Activated CD4-positive, alpha-beta T cell treated with anti-CD3 and anti-CD28 coated beads, Interleukin-2, amount 10 ng/mL, durations not matched to agents 7 days and 5 days (primary cell): ENCODE data around the gene OR2W1. TPM values are rescaled to one million over a fixed set of nuclear protein-coding genes. Genes with fewer than 3 reads are reported as not detected.

ENCODE experiments used
- CTCF ChIA-PET: fragments of 350-600 bp; sonication (Branson Sonifier 250); formaldehyde crosslinking; loops from one replicate; lab custom pipeline; 2021; ENCODE audit warnings: antibody characterized with exemption; lab: Charles Lee
- POLR2A ChIA-PET: fragments of 350-600 bp; sonication (Branson Sonifier 250); formaldehyde crosslinking; loops from one replicate; lab custom pipeline; 2021; ENCODE audit warnings: antibody characterized with exemption; lab: Charles Lee
- DNase-seq: peaks from one replicate; pipeline ENCODE4 v3.0.0-alpha.2; 2020
- H3K27ac Mint-ChIP-seq: one replicate; pipeline ENCODE4 v1.8.0; 2021; ENCODE audit warnings: mild to moderate bottlenecking, moderate library complexity, mixed read lengths
- H3K27me3 Mint-ChIP-seq: one replicate; pipeline ENCODE4 v1.8.0; 2021; ENCODE audit warnings: mixed read lengths
- H3K36me3 Mint-ChIP-seq: one replicate; pipeline ENCODE4 v1.8.0; 2021; ENCODE audit warnings: low read depth, mixed read lengths
- H3K4me1 Mint-ChIP-seq: one replicate; pipeline ENCODE4 v1.8.0; 2021; ENCODE audit warnings: mixed read lengths
- H3K4me3 Mint-ChIP-seq: one replicate; pipeline ENCODE4 v1.8.0; 2021; ENCODE audit warnings: mild to moderate bottlenecking, moderate library complexity, mixed read lengths
- H3K9me3 Mint-ChIP-seq: one replicate; pipeline ENCODE4 v1.8.0; 2021; ENCODE audit warnings: mixed read lengths
- total RNA-seq, 2 experiments: library from RNA; stranded (reverse); gene quantifications; one replicate each; pipeline ENCODE4 v1.2.3, GENCODE V29; 2021

Gene OR2W1
- not detected for total RNA-seq

- H3K27ac Mint-ChIP-seq, result no peak within 1 kb of the TSS
- no peaks in the 10 kb centered on the region for H3K4me1 Mint-ChIP-seq
- DNase-seq, result no peak
- H3K4me3 Mint-ChIP-seq, result no peak within 1 kb of the TSS
- peaks cover 32% of the 10 kb centered on the region for H3K27me3 Mint-ChIP-seq
- no peaks in the 10 kb centered on the region for H3K9me3 Mint-ChIP-seq
- POLR2A ChIA-PET, result no interaction called here
- CTCF ChIA-PET, result no interaction called here
- H3K36me3 Mint-ChIP-seq, result no peaks in the 10 kb centered on the region
Measured at GRCh38 chr6:29045075-29045474, at the start of gene OR2W1. OR2W1 (minus strand) TSS chr6:29045175; CDS start chr6:29045175, 0 bp downstream.

- Mint-ChIP-seq H3K4me1 (no peaks in the 10 kb centered on the region), H3K9me3 (no peaks in the 10 kb centered on the region), H3K27me3 (peaks cover 17% of the 10 kb centered on the region), H3K36me3 (no peaks in the 10 kb centered on the region), H3K27ac (no peak overlapping the region), H3K4me3 (no peak overlapping the region)
- no peak for DNase-seq
- ChIA-PET POLR2A (no interaction called here), CTCF (no interaction called here)
Measured at GRCh38 chr6:29092957-29093356, 48.0 kb upstream of the OR2W1 start.

- no peaks in the 10 kb centered on the region for H3K9me3 Mint-ChIP-seq
- H3K4me3 Mint-ChIP-seq, result no peak within 1 kb of the TSS
- no peak for DNase-seq
- no peak within 1 kb of the TSS for H3K27ac Mint-ChIP-seq
- CTCF ChIA-PET, result no interaction called here
- POLR2A ChIA-PET, result no interaction called here
- H3K27me3 Mint-ChIP-seq, result peaks cover 21% of the 10 kb centered on the region
- H3K4me1 Mint-ChIP-seq, result no peaks in the 10 kb centered on the region
- H3K36me3 Mint-ChIP-seq, result no peaks in the 10 kb centered on the region
Measured at GRCh38 chr6:29087213-29087612, 42.2 kb upstream of the OR2W1 start, which contains the start of gene OR2B3. OR2B3 (minus strand) TSS chr6:29087313; CDS start chr6:29087248, 65 bp downstream.

GRCh38 chr6:29082457-29082856, 37.5 kb upstream of the OR2W1 start:
- Mint-ChIP-seq H3K27me3 (peaks cover 12% of the 10 kb centered on the region), H3K4me1 (no peaks in the 10 kb centered on the region)
- POLR2A ChIA-PET, result no interaction called here

GRCh38 chr6:29081312-29081711, 36.3 kb upstream of the OR2W1 start:
- H3K4me3 Mint-ChIP-seq, result no peak overlapping the region
- H3K9me3 Mint-ChIP-seq, result no peaks in the 10 kb centered on the region
- no peak for DNase-seq
- H3K4me1 Mint-ChIP-seq, result no peaks in the 10 kb centered on the region
- H3K36me3 Mint-ChIP-seq, result no peaks in the 10 kb centered on the region
- ChIA-PET CTCF (no interaction called here), POLR2A (no interaction called here)
- no peak overlapping the region for H3K27ac Mint-ChIP-seq
- peaks cover 5% of the 10 kb centered on the region for H3K27me3 Mint-ChIP-seq

More at GRCh38 chr6:29082457-29082856, 37.5 kb upstream of the OR2W1 start:
- Mint-ChIP-seq H3K4me3 (no peak overlapping the region), H3K36me3 (no peaks in the 10 kb centered on the region), H3K9me3 (no peaks in the 10 kb centered on the region), H3K27ac (no peak overlapping the region)
- no peak for DNase-seq
- CTCF ChIA-PET, result no interaction called here

- H3K27ac Mint-ChIP-seq, result no peak overlapping the region
- POLR2A ChIA-PET, result no interaction called here
- no peak for DNase-seq
- CTCF ChIA-PET, result no interaction called here
- H3K27me3 Mint-ChIP-seq, result peaks cover 8% of the 10 kb centered on the region
- no peaks in the 10 kb centered on the region for H3K4me1 Mint-ChIP-seq
- H3K4me3 Mint-ChIP-seq, result no peak overlapping the region
- no peaks in the 10 kb centered on the region for H3K36me3 Mint-ChIP-seq
- no peaks in the 10 kb centered on the region for H3K9me3 Mint-ChIP-seq
Measured at GRCh38 chr6:29079203-29079602, 34.2 kb upstream of the OR2W1 start.

- H3K9me3 Mint-ChIP-seq, result no peaks in the 10 kb centered on the region
- ChIA-PET CTCF (no interaction called here), POLR2A (no interaction called here)
- no peak overlapping the region for H3K27ac Mint-ChIP-seq
- H3K4me3 Mint-ChIP-seq, result no peak overlapping the region
- H3K4me1 Mint-ChIP-seq, result no peaks in the 10 kb centered on the region
- no peak for DNase-seq
- H3K36me3 Mint-ChIP-seq, result no peaks in the 10 kb centered on the region
- H3K27me3 Mint-ChIP-seq, result peaks cover 20% of the 10 kb centered on the region
Measured at GRCh38 chr6:29071831-29072723, 27.1 kb upstream of the OR2W1 start.

GRCh38 chr6:29051680-29052079, 6.7 kb upstream of the OR2W1 start:
- POLR2A ChIA-PET, result no interaction called here
- Mint-ChIP-seq H3K36me3 (no peaks in the 10 kb centered on the region), H3K4me3 (no peak overlapping the region), H3K9me3 (no peaks in the 10 kb centered on the region), H3K4me1 (no peaks in the 10 kb centered on the region), H3K27ac (no peak overlapping the region), H3K27me3 (peaks cover 38% of the 10 kb centered on the region)
- CTCF ChIA-PET, result no interaction called here
- DNase-seq, result no peak

- no peak overlapping the region for H3K27ac Mint-ChIP-seq
- no peaks in the 10 kb centered on the region for H3K4me1 Mint-ChIP-seq
- peaks cover 28% of the 10 kb centered on the region for H3K27me3 Mint-ChIP-seq
- ChIA-PET POLR2A (no interaction called here), CTCF (interaction anchor here (0.6 kb wide), 1 partner anchor 1903 kb away, joined by 3 read pairs; no protein-coding TSS in a partner anchor)
- DNase-seq, result no peak
- H3K9me3 Mint-ChIP-seq, result no peaks in the 10 kb centered on the region
- H3K4me3 Mint-ChIP-seq, result no peak overlapping the region
- H3K36me3 Mint-ChIP-seq, result no peaks in the 10 kb centered on the region
Measured at GRCh38 chr6:29035951-29036350, 9.0 kb downstream of the OR2W1 start.

- Mint-ChIP-seq H3K27ac (no peak overlapping the region), H3K4me1 (no peaks in the 10 kb centered on the region), H3K27me3 (peaks cover 49% of the 10 kb centered on the region), H3K4me3 (no peak overlapping the region), H3K36me3 (no peaks in the 10 kb centered on the region), H3K9me3 (no peaks in the 10 kb centered on the region)
- CTCF ChIA-PET, result no interaction called here
- no peak for DNase-seq
- POLR2A ChIA-PET, result no interaction called here
Measured at GRCh38 chr6:29028821-29029220, 16.2 kb downstream of the OR2W1 start.

GRCh38 chr6:29025927-29026585, 18.9 kb downstream of the OR2W1 start:
- ChIA-PET CTCF (no interaction called here), POLR2A (no interaction called here)
- Mint-ChIP-seq H3K36me3 (no peaks in the 10 kb centered on the region), H3K27ac (no peak overlapping the region), H3K4me3 (no peak overlapping the region), H3K4me1 (no peaks in the 10 kb centered on the region), H3K27me3 (peaks cover 58% of the 10 kb centered on the region), H3K9me3 (no peaks in the 10 kb centered on the region)
- no peak for DNase-seq

GRCh38 chr6:29021434-29021833, 23.5 kb downstream of the OR2W1 start:
- Mint-ChIP-seq H3K4me3 (no peak overlapping the region), H3K36me3 (no peaks in the 10 kb centered on the region), H3K27me3 (peaks cover 53% of the 10 kb centered on the region), H3K9me3 (no peaks in the 10 kb centered on the region), H3K27ac (no peak overlapping the region), H3K4me1 (peaks cover 8% of the 10 kb centered on the region)
- ChIA-PET CTCF (no interaction called here), POLR2A (no interaction called here)
- DNase-seq, result no peak

- no peak for DNase-seq
- Mint-ChIP-seq H3K27ac (no peak overlapping the region), H3K36me3 (peaks cover 6% of the 10 kb centered on the region), H3K4me3 (no peak overlapping the region), H3K9me3 (peaks cover 3% of the 10 kb centered on the region), H3K4me1 (peaks cover 18% of the 10 kb centered on the region), H3K27me3 (peaks cover 43% of the 10 kb centered on the region)
- POLR2A ChIA-PET, result interaction anchor here (0.6 kb wide), 1 partner anchor 38 kb away, joined by 4 read pairs; no protein-coding TSS in a partner anchor
- CTCF ChIA-PET, result no interaction called here
Measured at GRCh38 chr6:29019629-29020028, 25.3 kb downstream of the OR2W1 start.
